Ureter (tissue), 1 donor: Measurements from ENCODE around the gene SLC45A3. TPM values are rescaled to one million over a fixed set of nuclear protein-coding genes. Genes with fewer than 3 reads are reported as not detected.
"Not testable (repeated sequence)": the region's sequence is repeated elsewhere in the genome, so short reads cannot be mapped to it uniquely, and the experiment has no call there.

Experiments
- DNase-seq: peaks from one replicate; pipeline ENCODE4 v3.0.0-alpha.2; 2020; ENCODE audit warnings: low spot score
- total RNA-seq: library from RNA; stranded (reverse); gene quantifications from one replicate; pipeline ENCODE4 v1.2.4, GENCODE V29; 2023
- donor health status: DM: yes; HTN: yes; CAD: no.

Gene SLC45A3
- total RNA-seq, 1 donor from 2014 or later, result 3.7 TPM

GRCh38 chr1:205636138-205636530 is 44.2 kb downstream of the SLC45A3 start:
- DNase-seq, result not testable (repeated sequence)

- DNase-seq, result no peak
Observed at GRCh38 chr1:205633421-205633976, 46.8 kb downstream of the SLC45A3 start.

GRCh38 chr1:205632669-205633169 is 47.6 kb downstream of the SLC45A3 start:
- no peak for DNase-seq

GRCh38 chr1:205631768-205632668 is 48.3 kb downstream of the SLC45A3 start, which contains the start of gene ELK4:
TSS of gene ELK4 (minus strand) at chr1:205632011. CDS start at chr1:205623882, 8,129 bp downstream.
- DNase-seq, result peak; percentile 99

- peak; percentile 75 for DNase-seq
Observed at GRCh38 chr1:205631010-205631767, 49.1 kb downstream of the SLC45A3 start.

GRCh38 chr1:205630651-205631009 is 49.7 kb downstream of the SLC45A3 start:
- DNase-seq, result no peak

- DNase-seq, result no peak
Observed at GRCh38 chr1:205630241-205630640, 50.1 kb downstream of the SLC45A3 start.

GRCh38 chr1:205629751-205630150 is 50.6 kb downstream of the SLC45A3 start:
- no peak for DNase-seq

- DNase-seq, result no peak
Observed at GRCh38 chr1:205627956-205628355, 52.4 kb downstream of the SLC45A3 start.

- no peak for DNase-seq
Observed at GRCh38 chr1:205626216-205626615, 54.1 kb downstream of the SLC45A3 start.

GRCh38 chr1:205623646-205624045 is 56.7 kb downstream of the SLC45A3 start:
- no peak for DNase-seq

- no peak for DNase-seq
Observed at GRCh38 chr1:205620269-205620668, 60.0 kb downstream of the SLC45A3 start.

- no peak for DNase-seq
Observed at GRCh38 chr1:205619376-205619775, 60.9 kb downstream of the SLC45A3 start.

- DNase-seq, result no peak
Observed at GRCh38 chr1:205616563-205617293, 63.6 kb downstream of the SLC45A3 start.

GRCh38 chr1:205615789-205616188 is 64.5 kb downstream of the SLC45A3 start:
- DNase-seq, result no peak

GRCh38 chr1:205613854-205614412 is 66.4 kb downstream of the SLC45A3 start:
- no peak for DNase-seq

- no peak for DNase-seq
Observed at GRCh38 chr1:205612556-205612955, 67.8 kb downstream of the SLC45A3 start.

GRCh38 chr1:205612104-205612503 is 68.2 kb downstream of the SLC45A3 start:
- no peak for DNase-seq

GRCh38 chr1:205610901-205611466 is 69.3 kb downstream of the SLC45A3 start:
- no peak for DNase-seq

GRCh38 chr1:205610036-205610435 is 70.3 kb downstream of the SLC45A3 start:
- DNase-seq, result no peak
